Endothelial cell of umbilical vein (primary cell): Measurements from ENCODE around the gene NAA20. TPM values are rescaled to one million over a fixed set of nuclear protein-coding genes. Genes with fewer than 3 reads are reported as not detected.

Experiments
- BruUV-seq: library from RNA; stranded (reverse); fragments of 400-500 nt; replicated peaks from 2 replicates; lab custom pipeline; 2021; lab: Mats Ljungman, UMichigan
- CTCF ChIA-PET: fragments of 300-600, 350-600 bp; sonication (Branson Sonifier 250); formaldehyde crosslinking; loops from one replicate; lab custom pipeline; 2021; ENCODE audit warnings: antibody characterized with exemption, inconsistent platforms; lab: Charles Lee
- POLR2A ChIA-PET: fragments of 300-600, 350-600 bp; sonication (Branson Sonifier 250); formaldehyde crosslinking; loops from one replicate; lab custom pipeline; 2021; ENCODE audit warnings: antibody characterized with exemption, inconsistent platforms; lab: Charles Lee
- DNase-seq: peaks from one replicate; pipeline ENCODE4 v3.0.0-alpha.2; 2011; ENCODE audit warnings: low read depth, low spot score
- FAIRE-seq: peaks from 2 replicates; lab custom pipeline; 2011; peaks lifted over from hg19 to GRCh38; lab: Jason Lieb, UNC
- H2AFZ ChIP-seq: 2 replicates; pipeline ENCODE4 v1.6.0; 2012; ENCODE audit warnings: low read depth, low read length, control low read depth, inconsistent platforms
- H3K27ac ChIP-seq: 2 replicates; pipeline ENCODE4 v1.5.1; 2011; ENCODE audit warnings: low read depth, mild to moderate bottlenecking, control low read depth, low read length, moderate library complexity; ENCODE audit not compliant: insufficient read depth
- H3K27me3 ChIP-seq, 2 experiments: 2 replicates each; pipeline versions ENCODE4 v1.6.0 to v1.6.1; 2011; ENCODE audit warnings: low read length in 2 of 2, mixed read lengths in 1 of 2; ENCODE audit not compliant: control insufficient read depth in 2 of 2, insufficient read depth in 2 of 2
- H3K36me3 ChIP-seq, 2 experiments: 2 replicates in 1 of 2; 3 replicates in 1 of 2; pipeline ENCODE4 v1.5.1; 2011; ENCODE audit warnings: low read length in 2 of 2, mild to moderate bottlenecking in 1 of 2, moderate library complexity in 1 of 2; ENCODE audit not compliant: control insufficient read depth in 2 of 2, insufficient read depth in 2 of 2; ENCODE audit errors: extremely low read depth in 1 of 2
- H3K4me1 ChIP-seq: 3 replicates; pipeline ENCODE4 v1.5.1; 2011; ENCODE audit warnings: mild to moderate bottlenecking, low read length; ENCODE audit not compliant: control insufficient read depth, insufficient read depth; ENCODE audit errors: extremely low read depth
- H3K4me2 ChIP-seq: 2 replicates; pipeline ENCODE4 v1.6.1; 2011; ENCODE audit warnings: low read length, control low read depth, mixed read lengths; ENCODE audit not compliant: insufficient read depth
- H3K4me3 ChIP-seq, 3 experiments: fragments of 200-600 bp in 1 of 3; sonication (generic), shearing (Covaris generic) in 1 of 3; replicated peaks in 1 of 3; 2 replicates each; pipeline ENCODE4 v1.5.1; 2011 to 2016; ENCODE audit warnings: control low read depth in 3 of 3, low read length in 3 of 3, mild to moderate bottlenecking in 2 of 3, inconsistent platforms in 1 of 3, low read depth in 1 of 3, moderate library complexity in 1 of 3; ENCODE audit not compliant: insufficient read depth in 1 of 3
- H3K79me2 ChIP-seq: 2 replicates; pipeline ENCODE4 v1.6.0; 2012; ENCODE audit warnings: low read length, inconsistent platforms; ENCODE audit not compliant: control insufficient read depth, insufficient read depth
- H3K9ac ChIP-seq: replicated peaks from 2 replicates; pipeline ENCODE3; 2011; ENCODE audit warnings: low read length, control low read depth; ENCODE audit not compliant: insufficient read depth; ENCODE audit errors: extremely low read depth
- H3K9me1 ChIP-seq: replicated peaks from 3 replicates; pipeline ENCODE4 v1.6.0; 2011; ENCODE audit warnings: mild to moderate bottlenecking, low read length; ENCODE audit not compliant: control insufficient read depth, insufficient read depth; ENCODE audit errors: extremely low read depth
- H3K9me3 ChIP-seq: replicated peaks from 2 replicates; pipeline ENCODE4 v1.5.1; 2012; ENCODE audit warnings: low read length, inconsistent platforms; ENCODE audit not compliant: control insufficient read depth, insufficient read depth
- H4K20me1 ChIP-seq: replicated peaks from 2 replicates; pipeline ENCODE3; 2011; ENCODE audit warnings: mild to moderate bottlenecking, low read length; ENCODE audit not compliant: control insufficient read depth, insufficient read depth; ENCODE audit errors: extremely low read depth
- CTCF ChIP-seq, 2 donors: IDR thresholded peaks; 1 replicate in 1 of 2; 2 replicates in 1 of 2; pipeline ENCODE4 v1.5.1; 2011; ENCODE audit warnings: low read length in 2 of 2, mild to moderate bottlenecking in 2 of 2, moderate library complexity in 2 of 2, control low read depth in 1 of 2, inconsistent platforms in 1 of 2, low read depth in 1 of 2; ENCODE audit not compliant: insufficient read depth in 1 of 2; ENCODE audit errors: extremely low read depth in 1 of 2
- EZH2 ChIP-seq: IDR thresholded peaks from 2 replicates; pipeline ENCODE4 v1.6.1; 2012; ENCODE audit warnings: borderline replicate concordance, low read depth, mild to moderate bottlenecking, moderate library complexity, low read length, inconsistent platforms; ENCODE audit not compliant: severe bottlenecking
- FOS ChIP-seq: IDR thresholded peaks from 2 replicates; pipeline ENCODE4 v1.6.1; 2011; ENCODE audit warnings: mild to moderate bottlenecking, low read length, moderate library complexity, borderline replicate concordance; ENCODE audit not compliant: insufficient read depth
- GATA2 ChIP-seq: IDR thresholded peaks from 2 replicates; pipeline ENCODE4 v1.7.0; 2011; ENCODE audit warnings: low read depth, mild to moderate bottlenecking, moderate library complexity, mixed read lengths, low read length; ENCODE audit not compliant: insufficient read length, insufficient read depth
- JUN ChIP-seq: IDR thresholded peaks from 2 replicates; pipeline ENCODE4 v1.6.1; 2011; ENCODE audit warnings: borderline replicate concordance, low read depth; ENCODE audit not compliant: insufficient read length, insufficient read depth
- MAX ChIP-seq: IDR thresholded peaks from 2 replicates; pipeline ENCODE4 v1.6.1; 2011; ENCODE audit not compliant: insufficient read depth, insufficient read length
- MYC ChIP-seq: IDR thresholded peaks from one replicate; pipeline ENCODE4 v1.6.1; 2011; ENCODE audit warnings: mild to moderate bottlenecking, low read depth, low read length
- POLR2A ChIP-seq: IDR thresholded peaks from 2 replicates; pipeline ENCODE4 v1.6.1; 2012; ENCODE audit warnings: low read depth, mild to moderate bottlenecking, control low read depth, low read length
- POLR2AphosphoS5 ChIP-seq: IDR thresholded peaks from 2 replicates; pipeline ENCODE4 v1.6.1; 2012; ENCODE audit warnings: low read depth, mild to moderate bottlenecking, control low read depth, low read length, moderate library complexity; ENCODE audit not compliant: insufficient read depth
- dilution Hi-C: fragments of 300-500 bp; cut with MboI; formaldehyde crosslinking; loops from one replicate; pipeline ENCODE4 v1.15.0; 2019; ENCODE audit warnings: low sequenced_read_pairs; ENCODE audit not compliant: extremely low pct_ligation_motif_present
- intact Hi-C: fragments of 100-400 bp; cut with micrococcal nuclease; formaldehyde crosslinking; loops from one replicate; pipeline ENCODE4 v1.10.0; 2022
- polyA plus RNA-seq, 4 experiments: library from polyadenylated mRNA; depleted of rRNA in 3 of 4; stranded (reverse) in 3 of 4; unstranded in 1 of 4; fragments of >200 nt; gene quantifications; 2 replicates each; pipeline versions ENCODE4 v1.2.1 to v1.2.3, GENCODE V29; 2011 to 2012; ENCODE audit warnings: missing spikeins in 1 of 4
- total RNA-seq: library from RNA; stranded (reverse); gene quantifications from 2 replicates; pipeline ENCODE4 v1.2.3, GENCODE V29; 2021

The NAA20 gene
- total and polyA plus RNA-seq, 2 donors (not counting 3 experiments of a cell fraction or from before 2014, with no cell fraction given), result 48.6 to 77.3 TPM

- peaks cover 20 to 27% of the 10 kb centered on the region in 2 experiments for H3K36me3 ChIP-seq
- no peak overlapping the region for H3K4me2 ChIP-seq
- intact Hi-C loops (no loop called here), dilution Hi-C loops (no loop called here)
- ChIA-PET CTCF (interaction anchor here (1.3 kb wide), 1 partner anchor 185 kb away, joined by 4 read pairs; no protein-coding TSS in a partner anchor), POLR2A (no interaction called here)
- H3K4me3 ChIP-seq, result no peak overlapping the region
- TF ChIP-seq MAX, result no peak
- H3K4me1 ChIP-seq, result peaks cover 14% of the 10 kb centered on the region
- no TSS peak for BruUV-seq
- no peak overlapping the region for H3K27ac ChIP-seq
- no peaks in the 10 kb centered on the region for H4K20me1 ChIP-seq
- no peak overlapping the region for H2AFZ ChIP-seq
- H3K27me3 ChIP-seq, result no peaks in the 10 kb centered on the region
- no peaks in the 10 kb centered on the region for H3K79me2 ChIP-seq
- no peak overlapping the region for H3K9ac ChIP-seq
- FAIRE-seq (no peak), DNase-seq (no peak)
- no peaks in the 10 kb centered on the region for H3K9me1 ChIP-seq
- H3K9me3 ChIP-seq, result no peaks in the 10 kb centered on the region
Observed at GRCh38 chr20:20002101-20002998, 14.8 kb upstream of the NAA20 start.

- no peaks in the 10 kb centered on the region for H3K9me1 ChIP-seq
- no peak for TF ChIP-seq FOS
- no peak for TF ChIP-seq POLR2AphosphoS5
- TF ChIP-seq EZH2, result no peak
- no peak for TF ChIP-seq CTCF (IDR thresholded peaks at IDR 0.05; ENCODE audit: extremely low read depth in 1 of 2, insufficient read depth in 1 of 2, low read depth in 1 of 2, low read length in 2 of 2)
- TF ChIP-seq POLR2A, result no peak
- TF ChIP-seq JUN, result no peak
- no peak for TF ChIP-seq GATA2
- no peak for TF ChIP-seq MYC
- TF ChIP-seq MAX, result no peak
- FAIRE-seq (no peak), DNase-seq (peak; percentile 65)
- H4K20me1 ChIP-seq, result no peaks in the 10 kb centered on the region
- dilution Hi-C loops (no loop called here), intact Hi-C loops (no loop called here)
- H3K9me3 ChIP-seq, result no peaks in the 10 kb centered on the region
- H3K9ac ChIP-seq, result no peak overlapping the region
- peaks cover 20 to 25% of the 10 kb centered on the region in 2 experiments for H3K36me3 ChIP-seq
- no peaks in the 10 kb centered on the region for H3K27me3 ChIP-seq
- H3K27ac ChIP-seq, result no peak overlapping the region
- BruUV-seq, result no TSS peak
- H3K79me2 ChIP-seq, result no peaks in the 10 kb centered on the region
- H3K4me2 ChIP-seq, result peak overlapping the region; percentile 41
- H2AFZ ChIP-seq, result no peak overlapping the region
- H3K4me3 ChIP-seq, result no peak overlapping the region
- ChIA-PET CTCF (interaction anchor here (1.0 to 1.3 kb wide), 3 partner anchors 186 to 310 kb away, joined by 3 to 4 read pairs (median 3); no protein-coding TSS in a partner anchor), POLR2A (no interaction called here)
- peaks cover 14% of the 10 kb centered on the region for H3K4me1 ChIP-seq
Observed at GRCh38 chr20:20003031-20003954, 13.9 kb upstream of the NAA20 start.
